HG02852 (cell line): ENCODE measurements around the gene FUZ.
"Not testable (repeated sequence)": the region's sequence is repeated elsewhere in the genome, so short reads cannot be mapped to it uniquely, and the experiment has no call there.

ENCODE experiments used
- ATAC-seq: cut with Tn5 transposase; IDR thresholded peaks from one replicate; pipeline ENCODE4 v1.9.1; 2021; ENCODE audit warnings: mild to moderate bottlenecking, moderate library complexity; ENCODE audit not compliant: unreplicated experiment

The FUZ gene

DNA sequence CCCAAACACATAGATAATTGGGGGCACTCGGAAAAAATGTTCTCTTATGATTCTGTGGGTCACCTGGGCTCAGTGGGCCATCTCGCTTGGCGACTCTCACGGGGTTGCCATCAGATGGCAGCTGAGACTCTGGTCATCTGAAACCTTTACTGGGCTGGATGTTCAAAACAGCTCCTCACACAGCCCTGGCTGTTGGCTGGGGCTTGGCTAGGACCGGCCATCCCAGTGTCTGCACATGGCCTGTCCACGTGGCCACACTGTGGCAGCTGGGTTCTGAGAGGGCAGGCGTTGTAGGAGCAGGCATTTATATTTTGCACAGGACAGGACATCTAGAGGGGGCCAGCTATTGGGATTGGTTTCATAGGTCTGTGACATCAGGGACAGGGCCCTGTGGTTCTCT, 20.5 kb upstream of the FUZ start:
- no peak for ATAC-seq

DNA sequence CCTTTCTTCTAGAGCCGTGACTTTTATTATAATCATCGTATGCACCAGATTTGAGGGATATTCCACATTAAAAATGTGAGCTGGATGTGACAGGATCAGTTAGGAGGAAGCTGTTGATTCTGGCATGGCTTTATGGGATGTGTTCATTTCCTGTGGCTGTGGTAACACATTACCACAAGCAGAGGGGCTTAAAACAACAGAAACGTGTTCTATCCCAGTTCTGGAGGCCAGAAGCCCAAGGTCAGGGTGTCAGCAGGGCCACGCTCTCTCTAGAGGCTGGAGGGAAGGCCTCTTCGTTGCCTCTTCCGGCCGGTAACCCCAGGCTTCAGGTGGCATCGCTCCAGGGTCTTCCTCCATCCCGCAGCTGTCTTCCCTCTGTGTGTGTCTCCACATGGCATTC, 19.5 kb upstream of the FUZ start:
- ATAC-seq, result no peak

DNA sequence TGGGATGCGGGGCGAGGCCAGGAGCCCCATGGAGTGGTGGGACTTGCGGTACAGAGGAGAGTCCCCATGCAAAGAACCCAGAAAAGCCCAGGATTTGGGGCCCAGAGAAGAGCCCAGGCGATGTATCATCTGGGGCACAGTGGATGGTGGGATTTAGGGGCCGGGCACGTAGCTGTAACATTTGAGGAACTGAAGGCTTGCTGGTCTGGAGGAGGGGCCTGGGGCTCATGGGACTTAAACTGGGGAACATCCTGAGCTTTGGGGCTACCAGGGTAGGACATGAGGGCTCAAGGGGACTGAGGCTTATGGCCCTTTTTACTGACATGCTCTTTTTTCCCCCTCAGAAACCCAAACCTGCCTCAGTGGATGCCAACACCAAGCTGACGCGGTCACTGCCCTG, 18.5 kb upstream of the FUZ start:
- ATAC-seq, result no peak

DNA sequence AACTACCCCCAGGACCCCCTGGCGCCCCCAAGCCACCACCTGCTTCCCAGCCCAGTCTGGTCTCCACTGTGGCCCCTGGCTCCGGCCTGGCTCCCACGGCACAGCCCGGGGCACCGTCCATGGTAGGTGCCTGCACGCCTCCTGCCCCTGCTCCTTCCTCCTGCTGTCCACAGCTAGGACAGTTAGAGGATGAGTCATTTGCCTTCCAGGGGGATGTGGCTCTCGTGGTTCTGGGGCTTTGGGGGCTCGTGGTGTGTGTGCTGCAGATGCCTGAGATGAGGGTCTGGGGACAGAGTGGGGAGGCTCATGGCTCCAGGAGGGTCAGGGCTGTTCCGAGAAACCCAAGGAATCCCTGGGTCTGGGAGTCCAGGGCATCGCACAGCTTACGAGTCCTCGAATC, 17.7 kb upstream of the FUZ start:
- ATAC-seq, result no peak

DNA sequence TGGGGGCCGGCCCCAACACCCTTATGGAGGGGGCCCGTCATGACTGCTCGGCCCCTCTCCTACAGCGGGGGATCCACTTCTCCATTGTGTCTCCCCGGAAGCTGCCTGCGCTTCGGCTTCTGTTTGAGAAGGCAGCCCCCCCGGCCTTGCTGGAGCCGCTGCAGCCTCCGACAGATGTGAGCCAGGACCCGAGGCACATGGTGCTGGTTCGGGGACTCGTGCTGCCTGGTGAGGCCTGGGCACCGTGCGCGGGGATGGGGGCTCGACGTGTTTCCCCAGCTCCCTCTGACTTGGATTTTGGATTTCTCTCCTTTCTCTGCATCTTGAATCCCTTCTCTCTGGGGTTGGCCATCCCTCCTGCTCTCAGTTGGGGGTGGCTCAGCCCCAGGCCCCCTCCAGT, 16.6 kb upstream of the FUZ start:
- no peak for ATAC-seq

DNA sequence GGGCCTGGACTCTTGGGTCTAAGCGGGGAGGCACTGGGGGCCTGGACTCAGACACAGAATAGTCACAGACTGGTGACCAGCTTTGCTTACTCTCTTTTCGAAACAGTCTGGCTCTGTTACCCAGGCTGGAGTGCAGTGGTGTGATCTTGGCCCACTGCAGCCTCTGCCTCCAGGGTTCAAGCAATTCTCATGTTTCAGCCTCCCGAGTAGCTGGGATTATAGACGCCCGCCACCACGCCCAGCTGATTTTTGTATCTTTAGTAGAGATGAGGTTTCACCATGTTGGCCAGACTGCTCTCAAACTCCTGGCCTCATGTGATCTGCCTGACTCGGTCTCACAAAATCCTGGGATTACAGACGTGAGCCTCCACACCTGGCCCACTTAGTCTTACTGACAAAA, 16.1 kb upstream of the FUZ start:
- no peak for ATAC-seq

DNA sequence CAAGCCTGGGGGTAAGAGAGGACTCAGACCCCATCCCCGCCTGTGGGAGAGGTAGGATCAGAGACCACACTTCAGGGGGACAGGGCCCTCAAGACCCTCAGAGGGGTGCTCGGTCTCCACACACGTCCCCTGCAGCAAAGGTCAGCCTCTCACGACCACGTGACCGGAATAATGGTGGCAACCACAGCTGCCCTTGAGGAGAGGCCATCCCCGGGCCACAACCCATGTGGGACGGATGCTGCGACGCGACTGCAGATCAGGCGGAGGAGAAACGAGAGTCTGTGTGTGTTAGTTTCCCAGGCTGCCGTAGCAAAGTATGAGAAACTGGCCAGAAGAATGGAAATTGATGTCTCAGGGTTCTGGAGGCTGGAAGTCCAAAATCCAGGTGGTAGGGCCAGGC, 13.9 kb upstream of the FUZ start:
- ATAC-seq, result no peak

DNA sequence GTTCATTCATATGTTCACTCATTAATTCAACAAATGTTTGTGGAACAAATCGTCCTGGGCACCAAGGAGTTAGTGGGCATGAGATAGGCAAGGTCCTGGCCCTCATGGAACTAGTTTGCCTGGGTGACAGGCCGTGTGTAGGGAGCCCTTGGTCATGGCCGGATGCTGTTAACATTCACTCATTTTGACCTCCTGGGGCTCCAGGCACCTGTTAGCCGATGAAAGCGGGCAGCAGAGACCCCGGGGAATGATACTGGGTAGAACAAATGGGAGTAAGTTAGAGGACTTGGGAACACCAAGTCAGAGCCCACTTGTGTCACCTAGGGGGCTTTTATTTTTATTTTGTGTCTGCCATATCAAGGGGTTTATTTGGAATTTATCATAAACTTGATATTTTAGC, 11.6 kb upstream of the FUZ start:
- ATAC-seq, result no peak

DNA sequence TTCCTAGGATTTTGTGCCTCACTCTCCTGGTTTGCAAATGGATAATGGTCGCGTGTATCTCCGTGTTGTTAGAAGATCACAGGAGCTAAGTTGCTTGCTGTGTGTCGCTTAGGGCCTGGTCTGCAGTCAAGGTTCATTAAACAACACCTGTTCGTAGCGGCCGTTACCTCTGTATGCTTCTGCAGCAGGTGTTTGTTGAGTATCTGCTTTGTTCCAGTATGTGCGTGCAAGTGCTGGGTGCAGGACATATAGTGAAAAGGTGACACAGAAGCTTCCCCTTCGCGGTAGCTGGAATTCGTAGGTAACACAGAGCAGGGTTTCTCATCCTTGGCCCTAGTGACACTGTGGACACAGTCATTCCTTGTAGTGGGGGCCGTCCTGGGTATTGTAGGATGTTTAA, 10.4 kb upstream of the FUZ start:
- no peak for ATAC-seq

DNA sequence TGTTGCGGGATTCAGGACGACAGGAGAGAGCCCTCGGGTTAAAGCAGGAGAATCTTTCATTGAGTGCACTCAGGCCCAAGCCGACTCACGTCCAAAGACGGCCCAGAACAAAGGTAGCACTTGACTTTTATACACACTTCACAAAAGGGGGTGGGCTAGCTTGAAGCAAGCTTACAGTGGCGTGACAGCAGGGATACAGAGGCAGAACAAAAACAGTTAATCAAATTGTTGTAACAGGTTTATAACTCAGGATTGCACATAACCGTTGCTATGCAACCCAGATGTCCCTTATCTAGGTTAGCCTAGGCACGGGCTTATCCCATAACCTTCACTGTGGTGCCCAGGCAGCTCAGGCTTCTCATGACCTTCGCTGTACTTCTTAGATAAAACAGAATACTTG, 7.0 kb upstream of the FUZ start:
- ATAC-seq, result no peak

DNA sequence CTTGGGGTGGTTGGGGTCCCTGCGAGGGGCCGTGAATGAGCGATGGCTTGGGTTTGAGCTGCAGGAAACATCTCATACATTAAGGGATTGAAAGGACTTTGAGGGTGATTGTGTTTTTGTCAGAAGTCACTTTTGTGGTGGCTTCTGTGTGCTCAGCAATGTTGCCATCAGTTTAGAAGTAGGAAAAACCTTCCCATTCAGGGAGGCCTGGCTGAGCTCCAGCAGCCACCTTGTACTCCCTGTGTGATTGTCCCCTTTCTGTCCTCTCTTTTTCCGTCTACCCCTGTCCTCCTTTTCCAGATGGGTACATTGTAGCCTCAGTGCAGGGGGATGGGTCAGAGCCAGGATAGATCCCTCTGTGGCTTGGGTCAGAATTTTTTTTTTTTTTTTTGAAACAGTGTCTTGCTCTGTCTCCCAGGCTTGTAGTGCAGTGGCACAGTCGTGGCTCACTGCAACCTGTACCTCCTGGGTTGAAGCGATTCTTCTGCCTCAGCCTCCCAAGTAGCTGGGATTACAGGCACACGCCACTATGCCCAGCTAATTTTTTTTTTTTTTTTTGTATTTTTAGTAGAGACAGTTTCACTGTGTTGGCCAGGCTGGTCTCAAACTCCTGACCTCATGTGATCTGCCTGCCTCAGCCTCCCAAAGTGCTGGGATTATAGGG, 6.5 kb upstream of the FUZ start:
- not testable (repeated sequence) for ATAC-seq

DNA sequence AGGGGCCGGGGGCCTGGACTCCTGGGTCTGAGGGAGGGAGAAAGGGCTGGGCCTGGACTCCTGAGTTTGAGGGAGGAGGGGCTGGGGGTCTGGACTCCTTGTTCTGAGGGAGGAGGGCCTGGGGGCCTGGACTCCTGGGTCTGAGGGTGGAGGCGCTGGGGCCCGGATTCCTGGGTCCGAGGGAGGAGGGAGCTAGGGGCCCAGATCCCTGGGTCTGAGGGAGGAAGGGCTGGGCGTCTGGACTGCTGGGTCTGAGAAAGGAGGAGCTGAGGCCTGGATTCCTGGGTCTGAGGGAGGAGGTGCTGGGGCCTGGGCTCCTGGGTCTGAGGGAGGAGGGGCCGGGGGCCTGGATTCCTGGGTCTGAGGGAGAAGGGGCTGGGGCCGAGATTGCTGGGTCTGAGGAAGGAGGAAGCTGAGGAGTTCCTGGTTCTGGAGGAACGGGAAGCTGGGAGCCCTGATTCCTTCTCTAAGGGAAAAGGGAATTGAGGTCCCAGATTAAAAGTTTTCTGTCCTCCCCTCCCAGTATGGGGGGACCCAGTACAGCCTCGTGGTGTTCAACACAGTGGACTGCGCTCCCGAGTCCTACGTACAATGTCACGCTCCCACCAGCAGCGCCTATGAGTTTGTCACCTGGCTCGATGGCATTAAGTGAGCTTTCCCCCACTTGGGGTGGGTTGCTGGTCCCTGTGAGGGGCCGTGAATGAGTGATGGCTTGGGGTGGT, 5.7 kb upstream of the FUZ start:
- ATAC-seq, result no peak

DNA sequence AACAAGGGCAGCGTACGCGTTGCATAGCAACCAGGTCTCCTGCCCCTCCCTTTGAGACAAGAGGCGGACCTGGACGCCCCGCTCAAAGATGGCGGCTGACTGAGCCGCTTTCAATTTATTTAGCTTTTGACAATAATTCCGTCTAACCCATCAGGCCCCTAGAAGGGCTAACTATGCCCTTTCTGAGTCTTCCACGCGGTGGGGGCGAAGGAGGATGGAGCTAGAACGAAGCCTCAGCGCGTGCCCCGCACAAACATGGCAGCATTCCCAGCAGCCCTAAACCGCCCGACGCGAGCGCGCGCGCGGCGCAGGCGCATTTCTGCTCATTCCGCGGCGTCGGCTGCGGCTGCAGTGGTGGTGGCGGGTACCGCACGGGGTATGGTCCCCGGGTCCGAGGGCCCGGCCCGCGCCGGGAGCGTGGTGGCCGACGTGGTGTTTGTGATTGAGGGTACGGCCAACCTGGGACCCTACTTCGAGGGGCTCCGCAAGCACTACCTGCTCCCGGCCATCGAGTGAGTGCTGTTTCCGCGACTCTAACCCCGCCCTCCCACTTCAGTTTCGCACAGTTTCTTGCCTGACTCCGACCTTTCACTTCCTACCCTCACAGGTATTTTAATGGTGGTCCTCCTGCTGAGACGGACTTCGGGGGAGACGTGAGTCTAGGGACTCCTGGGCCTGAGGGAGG, 5.0 kb upstream of the FUZ start, which contains the start of gene MED25:
Gene MED25 (plus strand): TSS at position 326 of the 685 bp plus-strand sequence. CDS start 53 bp downstream, at position 379.
- ATAC-seq, result peak; percentile 65

DNA sequence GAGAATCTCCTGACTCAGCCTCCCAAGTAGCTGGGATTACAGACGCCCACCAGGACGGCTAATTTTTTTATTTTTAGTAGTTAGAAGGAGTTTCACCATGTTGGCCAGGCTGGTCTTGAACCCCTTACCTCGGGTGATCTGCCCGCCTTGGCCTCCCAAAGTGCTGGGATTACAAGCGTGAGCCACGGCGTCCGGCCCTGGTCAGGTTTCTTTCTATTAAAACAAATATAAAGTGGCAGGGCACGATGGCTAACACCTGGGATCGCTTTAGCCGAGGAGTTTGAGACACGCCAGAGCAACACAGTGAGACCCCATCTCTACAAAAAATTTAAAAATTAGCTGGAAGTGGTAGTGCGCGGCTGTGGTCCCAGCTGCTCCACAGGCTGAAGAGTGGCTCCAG, 3.5 kb upstream of the FUZ start:
- ATAC-seq, result no peak

DNA sequence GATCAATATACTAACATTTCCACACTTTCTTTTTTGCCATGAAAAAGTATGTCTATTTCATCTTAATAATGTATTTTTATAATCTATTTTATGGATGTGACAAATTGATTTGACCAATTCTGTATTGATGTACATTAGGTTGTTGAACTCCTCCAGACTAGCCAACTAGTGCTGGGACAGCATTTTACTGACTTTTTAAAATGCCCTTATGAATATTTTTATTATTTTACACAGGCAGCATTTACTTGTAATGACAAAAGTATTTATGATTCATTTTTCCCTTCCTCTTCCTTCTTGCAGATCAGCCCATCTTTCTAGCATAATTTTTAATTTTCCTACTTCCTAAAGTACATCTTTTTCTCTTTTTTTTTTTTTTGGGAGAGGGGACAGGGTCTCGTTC, 918 bp upstream of the FUZ start:
- no peak for ATAC-seq

DNA sequence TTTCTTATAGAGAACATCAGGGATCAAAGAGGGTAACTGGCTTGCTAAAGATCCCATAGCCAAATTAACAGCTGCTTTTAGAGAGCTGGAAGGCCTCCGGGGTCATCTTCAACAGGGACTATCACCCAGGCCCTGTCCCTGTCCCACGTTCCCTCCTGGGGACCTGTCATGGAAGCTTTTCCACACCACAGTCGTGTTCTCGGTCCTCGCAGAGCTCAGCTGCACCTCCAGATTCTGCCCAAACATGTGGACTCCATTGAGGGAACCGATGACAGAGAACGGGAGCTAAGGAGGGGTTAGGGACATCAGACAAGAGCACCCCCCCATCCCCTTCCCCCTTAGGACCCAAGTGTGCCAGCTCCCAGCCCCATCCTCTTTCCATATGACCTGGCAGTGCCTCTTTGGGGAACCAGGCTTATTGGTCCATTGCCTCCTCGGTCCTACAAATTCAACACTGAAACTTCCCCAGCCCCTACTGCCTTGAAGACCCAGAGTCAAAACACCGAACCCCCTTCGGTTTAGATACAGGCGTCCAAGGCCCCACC, 568 bp downstream of the FUZ start:
- no peak for ATAC-seq

DNA sequence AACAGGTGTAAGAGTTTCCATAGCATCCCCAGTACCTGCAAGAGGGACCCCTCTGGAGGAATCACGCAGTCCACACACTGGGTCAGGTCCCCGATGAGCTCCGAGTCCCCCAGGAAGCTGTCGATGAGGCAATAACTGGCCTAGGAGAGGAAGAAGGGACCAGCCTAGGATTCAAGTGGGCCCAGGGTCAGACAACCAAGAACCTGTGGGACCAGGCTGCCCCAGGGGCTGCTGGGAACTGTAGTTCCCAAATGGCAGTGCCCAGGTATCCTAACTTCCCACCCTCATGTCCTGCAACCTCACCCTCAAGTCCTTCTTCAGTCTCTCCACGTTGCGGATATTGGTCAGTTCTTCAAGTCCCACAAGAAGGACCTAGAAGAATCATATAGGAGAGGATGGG, 1.8 kb downstream of the FUZ start:
- ATAC-seq, result no peak

DNA sequence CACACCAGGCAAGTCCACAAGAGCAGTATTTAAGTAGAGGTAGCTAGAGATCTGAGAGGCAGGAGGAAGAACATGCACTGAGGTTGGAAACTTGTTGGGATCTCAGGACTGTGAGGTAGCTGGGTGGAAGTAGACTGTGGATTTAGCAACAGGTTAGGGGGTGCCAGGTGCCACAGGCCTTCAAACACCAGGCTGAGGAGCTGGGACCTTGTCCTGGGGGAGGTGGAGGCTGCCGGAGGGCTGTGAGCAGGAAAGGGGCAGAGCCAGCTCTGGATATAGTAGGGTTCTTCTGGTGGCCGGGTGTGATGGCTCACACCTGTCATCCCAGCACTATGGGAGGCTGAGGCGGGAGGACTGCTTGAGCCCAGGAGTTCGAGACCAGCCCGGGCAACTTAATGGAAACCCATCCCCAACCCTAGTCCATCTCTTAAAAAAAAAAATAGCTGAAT, 3.1 kb downstream of the FUZ start:
- ATAC-seq, result no peak

DNA sequence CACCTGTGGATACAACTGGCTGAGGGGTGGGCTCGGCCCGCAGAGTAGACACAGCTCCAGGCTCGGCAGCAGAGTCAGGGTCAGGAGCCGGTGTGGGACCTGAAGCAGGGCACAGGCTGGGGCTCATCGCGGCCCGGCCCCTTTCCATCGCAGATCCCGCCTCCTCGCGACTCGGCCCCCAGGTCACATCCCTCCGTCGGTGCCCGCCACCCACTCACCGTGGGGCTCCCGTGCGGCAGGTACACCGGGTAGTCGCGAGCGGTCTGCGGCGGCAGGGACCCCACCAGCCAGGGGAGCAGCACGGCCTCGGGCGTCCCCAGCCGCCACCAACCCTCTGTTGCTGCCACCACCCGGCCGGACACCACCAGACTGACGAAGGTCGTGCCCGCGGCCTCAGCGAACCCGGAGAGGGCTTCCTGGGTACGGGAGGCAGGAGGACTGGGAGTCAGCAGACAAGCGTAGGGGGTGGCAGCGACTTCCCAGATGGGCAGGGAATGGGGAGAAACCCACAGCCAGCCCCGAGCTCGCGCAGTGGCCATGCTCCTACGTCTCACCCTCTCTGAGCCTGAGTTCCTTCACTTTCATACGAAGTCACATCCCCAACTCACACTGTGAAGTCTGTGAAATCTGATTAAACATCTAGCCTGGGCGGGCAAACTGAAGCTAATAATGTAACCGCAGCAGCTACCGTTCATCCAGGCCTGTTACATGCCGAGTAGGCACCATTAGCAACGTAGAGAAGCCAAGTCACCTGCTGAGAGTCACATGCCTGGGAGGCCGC, 3.7 kb downstream of the FUZ start:
- ATAC-seq, result no peak

DNA sequence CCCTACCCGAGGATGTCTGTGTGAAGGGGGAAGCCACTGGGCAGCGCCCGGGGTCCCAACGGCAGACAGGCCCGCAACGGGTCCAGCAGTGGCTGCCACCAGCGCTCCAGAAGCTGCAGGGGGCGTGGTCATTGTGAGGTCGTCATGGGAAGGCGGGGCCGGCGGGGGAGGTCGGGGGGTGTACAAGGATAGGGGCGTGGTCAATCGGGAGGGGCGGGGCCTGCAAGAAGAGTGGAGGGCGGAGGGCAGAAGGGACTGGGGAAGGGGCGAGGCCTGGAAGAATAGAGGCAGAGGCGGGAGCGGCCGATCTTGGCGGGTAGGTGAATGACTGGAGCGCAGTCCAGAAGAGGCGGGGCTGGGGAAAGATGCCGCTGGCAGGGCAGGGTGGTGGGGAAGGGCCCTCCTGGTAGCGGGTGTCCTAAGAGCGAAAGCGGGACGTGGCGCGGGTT, 4.4 kb downstream of the FUZ start:
- ATAC-seq, result no peak
